Uterus (tissue), 4 donors: ENCODE results near the gene PPP4R4. TPM values are rescaled to one million over a fixed set of nuclear protein-coding genes. Genes with fewer than 3 reads are reported as not detected.

Experiments
- DNase-seq, 2 donors: peaks; one replicate each; pipeline ENCODE4 v3.0.0-alpha.2; 2019 to 2020
- H3K27ac ChIP-seq, 2 donors: fragments of 200-600 bp; sonication (generic); 1 replicate in 1 of 2; 2 replicates in 1 of 2; pipeline ENCODE4 v1.5.1; 2016 to 2018
- H3K27me3 ChIP-seq, 2 donors: fragments of 200-600 bp; sonication (generic); one replicate each; pipeline ENCODE4 v1.5.1; 2018 to 2019; ENCODE audit warnings: control low read depth in 1 of 2
- H3K36me3 ChIP-seq, 2 donors: fragments of 200-600 bp; sonication (generic); one replicate each; pipeline ENCODE4 v1.5.1; 2019; ENCODE audit warnings: control low read depth in 1 of 2
- H3K4me1 ChIP-seq, 2 donors: fragments of 200-600 bp; sonication (generic); one replicate each; pipeline ENCODE4 v1.5.1; 2018 to 2019; ENCODE audit warnings: control low read depth in 1 of 2
- H3K4me3 ChIP-seq, 2 donors: fragments of 200-600 bp; sonication (generic); 1 replicate in 1 of 2; 2 replicates in 1 of 2; pipeline ENCODE4 v1.5.1; 2018 to 2019; ENCODE audit warnings: mild to moderate bottlenecking in 1 of 2
- H3K9me3 ChIP-seq, 2 donors: fragments of 200-600 bp; sonication (generic); one replicate each; pipeline ENCODE4 v1.5.1; 2019; ENCODE audit warnings: control low read depth in 1 of 2
- POLR2A ChIP-seq, 2 donors: fragments of 450-650 bp; IDR thresholded peaks; one replicate each; pipeline ENCODE4 v1.6.1; 2016; ENCODE audit warnings: antibody characterized with exemption in 2 of 2, mild to moderate bottlenecking in 1 of 2, moderate library complexity in 1 of 2
- intact Hi-C: fragments of 100-400 bp; cut with DNase I; formaldehyde crosslinking; loops from one replicate; pipeline ENCODE4 v1.15.1; 2023; ENCODE audit warnings: low total_unique reads
- total RNA-seq, 4 donors: library from RNA; depleted of rRNA in 3 of 4; stranded (reverse); fragments of >200 nt in 3 of 4; gene quantifications; one replicate each; pipeline versions ENCODE4 v1.1.0 to v1.2.4, GENCODE V29; 2014 to 2023
- TF ChIP-seq, protein P1 (sequence below), 4 experiments: fragments of 200-600 bp in 2 of 4; fragments of 450-650 bp in 2 of 4; sonication (generic) in 2 of 4; IDR thresholded peaks; one replicate each; pipeline ENCODE4 v1.5.1; 2016 to 2019; ENCODE audit warnings: antibody characterized with exemption in 4 of 4, mild to moderate bottlenecking in 2 of 4, moderate library complexity in 1 of 4
- donor health status: DM: yes; HTN: yes; CAD: no.

PPP4R4 gene
- total RNA-seq, 4 donors from 2014 or later: 0.59 to 4.1 (median 2.0) TPM

DNA sequence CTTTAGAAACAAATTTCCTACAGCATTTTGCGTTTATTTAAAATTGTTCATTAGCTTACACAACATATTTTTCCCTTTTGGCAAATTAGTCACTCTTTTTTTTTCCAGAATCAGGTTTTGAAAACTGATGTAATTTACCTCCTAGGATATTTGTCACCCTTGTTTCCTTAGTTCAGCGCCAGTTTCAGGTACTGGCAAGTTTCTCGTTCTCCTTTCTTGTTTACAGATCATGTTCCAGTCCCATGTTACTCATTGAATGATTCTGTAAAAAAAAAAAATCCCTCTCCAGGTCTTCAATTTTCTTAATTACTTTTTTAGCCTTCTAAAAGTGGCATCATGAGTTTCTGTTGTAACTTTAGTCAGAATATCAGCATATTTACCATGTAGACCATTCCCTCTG is 2.7 kb downstream of the PPP4R4 start:
- intact Hi-C loops: no loop called here
- H3K4me3 ChIP-seq: no peak overlapping the region
- no peaks in the 10 kb centered on the region for H3K36me3 ChIP-seq
- H3K4me1 ChIP-seq: peaks cover 0 to 18% of the 10 kb centered on the region in 2 donors
- H3K27me3 ChIP-seq: peaks cover 0 to 3% of the 10 kb centered on the region in 2 donors
- H3K9me3 ChIP-seq: no peaks in the 10 kb centered on the region
- TF ChIP-seq POLR2A (IDR thresholded peaks at IDR 0.05): no peak
- TF ChIP-seq, protein P1, sequence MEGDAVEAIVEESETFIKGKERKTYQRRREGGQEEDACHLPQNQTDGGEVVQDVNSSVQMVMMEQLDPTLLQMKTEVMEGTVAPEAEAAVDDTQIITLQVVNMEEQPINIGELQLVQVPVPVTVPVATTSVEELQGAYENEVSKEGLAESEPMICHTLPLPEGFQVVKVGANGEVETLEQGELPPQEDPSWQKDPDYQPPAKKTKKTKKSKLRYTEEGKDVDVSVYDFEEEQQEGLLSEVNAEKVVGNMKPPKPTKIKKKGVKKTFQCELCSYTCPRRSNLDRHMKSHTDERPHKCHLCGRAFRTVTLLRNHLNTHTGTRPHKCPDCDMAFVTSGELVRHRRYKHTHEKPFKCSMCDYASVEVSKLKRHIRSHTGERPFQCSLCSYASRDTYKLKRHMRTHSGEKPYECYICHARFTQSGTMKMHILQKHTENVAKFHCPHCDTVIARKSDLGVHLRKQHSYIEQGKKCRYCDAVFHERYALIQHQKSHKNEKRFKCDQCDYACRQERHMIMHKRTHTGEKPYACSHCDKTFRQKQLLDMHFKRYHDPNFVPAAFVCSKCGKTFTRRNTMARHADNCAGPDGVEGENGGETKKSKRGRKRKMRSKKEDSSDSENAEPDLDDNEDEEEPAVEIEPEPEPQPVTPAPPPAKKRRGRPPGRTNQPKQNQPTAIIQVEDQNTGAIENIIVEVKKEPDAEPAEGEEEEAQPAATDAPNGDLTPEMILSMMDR (IDR thresholded peaks at IDR 0.05): no peak
- DNase-seq: no peak
- no peak overlapping the region for H3K27ac ChIP-seq

- no peaks in the 10 kb centered on the region for H3K9me3 ChIP-seq
- H3K27me3 ChIP-seq: peaks cover 0 to 3% of the 10 kb centered on the region in 2 donors
- TF ChIP-seq, protein P1 (IDR thresholded peaks at IDR 0.05): no peak
- TF ChIP-seq POLR2A (IDR thresholded peaks at IDR 0.05): no peak
- peaks cover 0 to 18% of the 10 kb centered on the region in 2 donors for H3K4me1 ChIP-seq
- H3K36me3 ChIP-seq: no peaks in the 10 kb centered on the region
- DNase-seq: no peak
- no peak overlapping the region for H3K27ac ChIP-seq
- intact Hi-C loops: no loop called here
- H3K4me3 ChIP-seq: no peak overlapping the region
Observed at GRCh38 chr14:94177806-94178205, 3.7 kb downstream of the PPP4R4 start.

GRCh38 chr14:94179244-94179643 is 5.1 kb downstream of the PPP4R4 start:
- H3K36me3 ChIP-seq: no peaks in the 10 kb centered on the region
- H3K4me1 ChIP-seq: peaks cover 0 to 14% of the 10 kb centered on the region in 2 donors
- no peak overlapping the region for H3K4me3 ChIP-seq
- TF ChIP-seq, protein P1 (IDR thresholded peaks at IDR 0.05): no peak
- TF ChIP-seq POLR2A (IDR thresholded peaks at IDR 0.05): no peak
- intact Hi-C loops: no loop called here
- H3K9me3 ChIP-seq: no peaks in the 10 kb centered on the region
- DNase-seq: no peak
- no peak overlapping the region for H3K27ac ChIP-seq
- peaks cover 0 to 3% of the 10 kb centered on the region in 2 donors for H3K27me3 ChIP-seq

DNA sequence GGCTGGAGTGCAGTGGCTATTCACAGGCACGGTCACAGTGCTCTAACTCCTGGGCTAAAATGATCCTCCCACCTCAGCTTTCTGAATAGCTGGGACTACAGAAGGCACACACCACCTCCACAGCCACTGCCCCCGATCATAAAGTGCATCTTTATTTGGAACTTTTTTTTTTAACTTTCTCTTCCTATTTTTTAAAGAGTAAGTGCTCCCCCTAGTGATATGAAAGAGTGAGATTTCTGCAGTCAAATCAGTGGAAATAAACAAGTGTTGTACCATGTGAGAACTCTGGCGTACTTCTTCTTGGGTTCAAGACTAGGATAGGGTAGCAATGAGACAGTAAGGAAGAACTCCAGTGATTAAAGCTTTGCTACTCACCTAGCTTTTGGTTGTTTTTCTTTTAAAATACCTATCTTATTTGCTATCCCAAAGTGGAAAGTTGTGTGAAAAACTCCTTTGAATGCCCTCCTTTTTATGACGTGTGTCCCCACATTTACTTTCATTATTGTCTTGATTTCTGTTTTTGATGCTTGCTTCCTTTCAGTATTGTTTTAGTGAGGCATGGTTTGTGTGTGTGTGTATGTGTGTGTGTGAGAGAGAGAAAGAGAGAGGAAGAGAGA is 6.6 kb downstream of the PPP4R4 start:
- H3K4me3 ChIP-seq: no peak overlapping the region
- TF ChIP-seq POLR2A (IDR thresholded peaks at IDR 0.05): no peak
- TF ChIP-seq, protein P1 (IDR thresholded peaks at IDR 0.05): peak; percentile 52 to 72 (median 58)
- intact Hi-C loops: no loop called here
- no peaks in the 10 kb centered on the region for H3K27me3 ChIP-seq
- no peaks in the 10 kb centered on the region for H3K9me3 ChIP-seq
- no peak overlapping the region for H3K27ac ChIP-seq
- H3K4me1 ChIP-seq: peaks cover 0 to under 1% of the 10 kb centered on the region in 2 donors
- H3K36me3 ChIP-seq: no peaks in the 10 kb centered on the region
- no peak for DNase-seq

DNA sequence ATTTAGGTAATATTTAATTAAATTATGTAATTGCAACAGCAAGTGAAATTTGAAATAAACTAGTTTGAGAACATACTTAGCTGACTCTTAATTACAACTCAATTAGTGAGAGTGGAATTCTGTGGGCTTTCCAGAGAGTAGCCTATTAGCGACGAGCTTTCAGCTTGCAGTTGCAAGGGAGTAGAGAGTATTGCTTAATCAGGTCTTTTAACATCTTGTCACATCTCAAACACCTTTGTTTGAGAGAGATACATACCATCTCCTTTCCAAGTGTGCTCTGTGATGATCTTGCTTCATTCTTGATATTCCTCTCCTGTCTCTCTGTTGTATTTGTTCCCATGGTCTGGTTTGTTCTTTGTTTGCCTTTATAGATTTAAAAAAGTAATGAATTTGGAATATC is 7.7 kb downstream of the PPP4R4 start:
- Histone ChIP-seq H3K4me1 (no peaks in the 10 kb centered on the region), H3K4me3 (no peak overlapping the region), H3K27ac (no peak overlapping the region), H3K27me3 (no peaks in the 10 kb centered on the region), H3K9me3 (no peaks in the 10 kb centered on the region), H3K36me3 (no peaks in the 10 kb centered on the region)
- no peak for DNase-seq
- intact Hi-C loops: no loop called here
- TF ChIP-seq, protein P1 (IDR thresholded peaks at IDR 0.05): no peak
- TF ChIP-seq POLR2A (IDR thresholded peaks at IDR 0.05): no peak
